NCI-H2171 treated with DMSO at 0.1 percent for 48 hours (cell line): Measurements from ENCODE around the gene VAV2.
A peak's percentile ranks its signal among the peaks of the same experiment; 100 is the strongest.
"Not testable (repeated sequence)": the region's sequence is repeated elsewhere in the genome, so short reads cannot be mapped to it uniquely, and the experiment has no call there.

ENCODE experiments used
- DNase-seq: peaks from one replicate; lab custom pipeline; 2025; lab: John Stamatoyannopoulos, UW

VAV2 gene

DNA sequence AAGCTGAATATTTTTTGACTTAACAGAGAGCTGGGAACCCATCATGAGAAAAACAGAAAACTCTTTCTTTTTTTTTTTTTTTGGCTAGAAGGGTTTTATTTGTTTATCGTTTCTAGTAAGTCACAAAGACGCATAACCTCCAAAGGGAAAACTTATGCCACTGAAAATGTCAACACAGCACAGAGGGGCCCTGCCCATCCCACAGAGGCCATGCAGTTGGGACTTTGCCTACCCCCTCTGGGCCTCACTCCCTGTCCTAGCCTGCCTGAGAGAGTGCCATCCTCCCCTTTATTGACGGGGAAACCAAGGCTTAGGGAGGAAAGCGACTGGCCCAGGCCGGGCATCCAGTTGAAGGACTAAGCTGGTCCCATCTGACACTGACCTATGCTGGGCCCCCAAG is 74.7 kb downstream of the VAV2 start:
- no peak for DNase-seq

- DNase-seq = no peak
Measured at GRCh38 chr9:133916159-133916541, 76.0 kb downstream of the VAV2 start.

DNA sequence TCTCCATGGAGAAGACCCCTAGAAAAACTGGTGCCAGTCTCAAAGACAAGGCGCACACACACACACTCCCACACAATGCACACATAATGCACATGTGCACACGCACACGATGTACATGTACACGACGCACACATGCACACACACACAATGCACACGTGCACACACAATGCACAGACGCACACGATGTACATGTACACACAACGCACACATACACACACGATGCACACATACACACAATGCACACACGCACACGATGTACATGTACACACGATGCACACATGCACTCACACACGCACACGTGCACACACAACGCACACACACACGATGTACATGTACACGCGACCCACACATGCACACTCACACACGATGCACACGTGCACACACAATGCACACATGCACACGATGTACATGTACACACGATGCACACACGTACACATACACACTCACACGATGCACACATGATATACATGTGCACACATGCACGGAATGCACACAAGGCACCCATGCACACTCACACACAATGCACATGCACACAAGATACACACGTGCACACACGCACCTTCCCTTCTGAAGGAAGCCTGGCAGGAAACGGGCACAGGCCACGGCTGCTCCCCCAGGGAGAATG is 76.5 kb downstream of the VAV2 start:
- no peak for DNase-seq

- DNase-seq = no peak
Measured at GRCh38 chr9:133914442-133915342, 77.4 kb downstream of the VAV2 start.

- DNase-seq = no peak
Measured at GRCh38 chr9:133913571-133914369, 78.4 kb downstream of the VAV2 start.

DNA sequence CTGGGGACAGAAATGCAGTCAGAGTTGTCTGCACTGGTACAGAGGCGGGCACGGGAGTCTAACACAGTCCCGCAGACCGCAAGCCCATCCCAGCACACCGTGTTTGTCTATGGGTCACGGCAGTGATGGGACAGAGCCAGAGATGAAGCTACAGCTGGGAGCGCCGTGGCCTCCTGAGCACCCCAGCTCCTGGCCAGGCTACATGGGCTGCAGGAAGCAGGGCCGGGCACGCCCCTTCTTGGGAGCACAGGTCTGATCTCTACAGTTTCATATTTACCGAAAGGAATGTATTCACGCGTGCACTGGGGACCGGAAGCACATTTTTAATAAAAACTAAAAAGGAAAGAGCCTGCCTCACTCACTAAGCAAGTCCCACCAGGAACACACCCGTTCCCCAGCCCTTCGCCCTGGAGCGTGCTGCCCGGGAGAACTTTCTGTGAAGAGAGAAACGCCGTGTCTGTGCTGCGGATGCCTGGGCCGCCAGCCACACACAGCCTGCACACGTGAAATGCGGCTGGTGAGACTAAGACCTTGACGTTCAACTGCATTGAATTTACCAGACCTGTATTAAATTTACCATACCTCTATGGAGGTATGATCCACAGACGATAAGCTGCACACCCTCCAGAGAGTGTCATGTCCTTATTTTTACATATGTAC is 81.1 kb downstream of the VAV2 start:
- no peak for DNase-seq

DNA sequence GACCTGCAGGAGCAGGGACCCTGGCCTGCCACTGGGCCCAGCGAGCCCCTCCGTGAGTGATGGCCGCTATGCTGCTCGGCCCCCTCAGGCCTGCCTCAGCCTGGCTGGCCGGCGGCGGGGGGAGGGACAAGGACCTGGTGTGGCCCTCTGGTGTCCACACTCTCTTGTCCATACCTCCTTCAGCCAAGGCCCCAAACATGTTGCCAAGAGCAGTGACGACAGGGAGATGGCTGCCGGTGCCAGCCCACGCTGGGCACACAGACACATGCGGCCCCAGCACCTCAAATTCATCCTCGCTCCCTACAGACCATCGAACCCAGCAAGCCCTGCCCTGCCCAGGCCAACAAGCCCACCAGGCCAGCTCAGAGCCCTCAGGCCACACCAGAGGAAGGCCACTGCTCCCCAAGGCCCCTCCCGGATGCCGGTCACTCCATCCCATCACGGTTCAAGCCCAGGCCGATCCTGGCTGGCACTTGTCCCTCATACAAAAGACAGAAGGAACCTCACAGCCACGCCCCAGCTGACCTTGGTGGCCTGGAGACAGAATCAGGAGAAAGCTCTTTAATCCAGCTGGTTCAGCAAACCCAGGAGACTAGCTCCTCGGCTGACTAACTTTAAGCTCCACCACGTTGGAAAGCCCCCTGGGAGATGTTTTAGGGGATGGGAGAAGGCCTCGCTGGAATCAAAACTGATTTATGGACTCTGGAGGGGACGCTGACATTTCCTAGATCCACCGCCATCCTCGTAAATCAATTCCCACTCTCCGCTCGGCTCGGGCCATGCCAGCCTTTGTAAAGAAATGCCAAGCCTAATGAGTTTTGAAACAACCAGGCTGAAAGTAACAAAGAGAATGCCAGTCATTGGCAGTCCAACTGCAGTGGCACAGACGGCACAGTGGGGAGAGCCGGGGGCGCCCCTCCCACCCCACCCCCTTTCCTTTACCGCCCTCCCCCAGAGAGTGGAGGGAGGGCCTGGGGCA is 84.9 kb downstream of the VAV2 start:
- no peak for DNase-seq

GRCh38 chr9:133906218-133906617 is 85.9 kb downstream of the VAV2 start:
- DNase-seq = no peak

GRCh38 chr9:133905493-133905892 is 86.6 kb downstream of the VAV2 start:
- DNase-seq = no peak

- no peak for DNase-seq
Measured at GRCh38 chr9:133904346-133905090, 87.6 kb downstream of the VAV2 start.

GRCh38 chr9:133901184-133901835 is 90.8 kb downstream of the VAV2 start:
- no peak for DNase-seq

DNA sequence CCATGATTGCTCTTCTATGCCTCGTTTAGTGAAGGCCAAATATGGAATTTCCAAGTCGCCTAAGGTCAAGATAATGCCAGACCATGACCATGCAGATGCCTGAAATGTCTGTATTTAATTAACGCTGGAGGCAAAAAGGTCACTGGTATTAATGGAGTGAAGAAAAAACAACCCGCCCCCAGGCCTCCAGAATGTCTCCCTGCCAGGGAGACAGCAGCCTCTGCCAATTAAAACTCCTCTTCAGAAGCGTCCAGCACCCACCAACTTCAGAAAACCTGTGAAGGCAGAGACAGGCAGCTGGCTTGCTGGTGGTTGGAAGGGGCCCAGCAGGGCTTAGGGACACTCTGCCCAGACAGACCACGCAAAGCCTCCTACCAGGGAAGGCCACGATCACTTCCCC is 94.4 kb downstream of the VAV2 start:
- no peak for DNase-seq

GRCh38 chr9:133896007-133896406 is 96.1 kb downstream of the VAV2 start:
- DNase-seq = not testable (repeated sequence)

DNA sequence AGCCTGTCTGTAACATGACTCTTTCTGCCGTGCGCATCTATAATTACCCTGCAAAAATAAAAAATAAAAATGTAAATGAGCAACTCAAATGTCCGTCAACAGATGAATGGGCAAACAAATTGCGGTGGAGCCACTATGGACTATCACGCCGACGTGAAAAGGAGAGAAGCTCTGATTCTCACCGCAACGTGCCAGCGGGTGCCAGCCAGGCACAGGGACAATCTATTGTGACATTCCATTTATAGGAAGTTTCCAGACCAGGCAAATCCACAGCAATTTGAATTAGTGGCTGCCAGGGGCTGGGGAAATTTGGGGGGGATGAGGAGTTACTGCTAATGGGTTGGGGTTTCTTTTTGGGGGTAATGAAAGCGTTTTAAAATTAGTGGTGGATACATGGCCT is 96.8 kb downstream of the VAV2 start:
- DNase-seq = no peak

GRCh38 chr9:133894377-133895321 is 97.5 kb downstream of the VAV2 start:
- DNase-seq = no peak

DNA sequence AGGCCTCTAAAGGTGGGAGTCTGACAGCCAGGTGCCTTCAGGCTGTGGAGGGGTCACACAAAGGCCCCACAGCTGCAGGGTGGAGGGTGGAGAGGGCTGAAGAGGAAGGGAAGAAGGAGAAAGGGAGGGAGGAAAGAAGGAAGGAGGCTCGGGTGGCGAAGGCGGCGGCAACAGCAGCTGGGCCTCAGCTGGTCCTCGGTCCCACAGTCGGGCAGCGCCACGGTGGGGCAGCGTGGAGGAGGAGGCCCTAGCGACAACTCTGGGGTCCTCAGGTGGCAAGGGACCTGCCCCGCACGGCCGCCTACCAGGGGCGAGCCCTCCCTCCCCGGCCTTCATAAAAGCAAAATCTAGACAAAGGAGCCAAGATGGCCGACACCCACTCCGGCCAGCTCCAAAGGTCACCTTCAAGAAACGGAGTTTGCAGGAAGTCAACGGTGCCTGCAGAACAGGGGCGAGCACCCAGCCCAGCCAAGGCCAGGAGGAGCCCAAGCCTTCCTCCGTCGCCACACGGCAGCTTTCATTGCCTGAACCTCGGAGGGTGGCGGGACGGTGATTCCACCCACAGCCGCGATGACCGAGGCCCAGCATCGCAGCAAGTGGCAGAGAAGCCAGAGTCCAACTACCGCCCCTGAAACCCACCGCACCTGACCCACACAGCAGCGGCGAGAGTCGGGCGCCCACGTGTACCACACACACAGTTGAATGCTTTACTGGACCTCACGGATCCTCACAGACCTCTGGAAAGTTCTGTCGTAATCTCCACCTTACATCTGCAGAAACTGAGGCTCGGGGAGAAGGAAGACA is 98.7 kb downstream of the VAV2 start:
- DNase-seq = no peak

DNA sequence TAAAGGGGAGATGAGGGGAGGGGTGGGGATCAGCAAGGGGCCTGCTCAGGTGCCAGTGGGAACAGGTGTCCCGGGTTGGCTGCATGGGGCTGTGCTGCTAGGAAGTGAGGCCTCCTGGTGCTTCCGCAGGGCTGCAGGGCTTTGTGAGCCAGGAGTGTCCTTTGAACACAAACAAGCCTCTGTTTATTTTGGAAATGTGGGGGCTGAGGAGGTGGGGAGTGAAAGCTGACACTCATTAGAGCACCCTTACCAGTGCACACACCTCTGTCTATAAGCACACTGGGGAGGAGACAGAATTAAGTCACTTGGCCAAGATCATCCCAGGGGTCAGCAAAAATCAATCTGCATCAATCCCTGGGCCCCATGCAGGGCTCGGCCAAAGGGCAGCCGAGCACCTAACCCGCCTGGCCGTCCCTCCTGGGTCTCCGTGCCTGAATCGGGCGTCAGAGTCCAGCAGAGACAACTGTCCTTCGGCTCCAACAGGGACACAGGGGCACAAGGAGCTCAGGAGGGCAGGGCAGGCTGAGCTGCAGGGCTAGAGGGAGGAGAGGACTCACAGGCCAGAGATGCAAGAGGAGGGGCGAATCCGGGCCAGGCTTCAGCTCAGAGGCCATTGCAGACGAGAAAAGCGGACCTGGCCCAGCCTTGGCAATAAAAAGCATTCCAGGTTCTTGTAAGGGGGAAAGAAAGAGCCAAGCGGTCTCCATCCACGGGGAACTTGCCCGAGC is 99.8 kb downstream of the VAV2 start:
- peak; percentile 72 for DNase-seq
